ENCODE data around the gene CCDC66. TPM values are rescaled to one million over a fixed set of nuclear protein-coding genes. Genes with fewer than 3 reads are reported as not detected.

Gene CCDC66
- polyA plus RNA-seq, 1 of the 3 experiments (the other 2 are of a cell fraction) = 4.6 TPM

DNA sequence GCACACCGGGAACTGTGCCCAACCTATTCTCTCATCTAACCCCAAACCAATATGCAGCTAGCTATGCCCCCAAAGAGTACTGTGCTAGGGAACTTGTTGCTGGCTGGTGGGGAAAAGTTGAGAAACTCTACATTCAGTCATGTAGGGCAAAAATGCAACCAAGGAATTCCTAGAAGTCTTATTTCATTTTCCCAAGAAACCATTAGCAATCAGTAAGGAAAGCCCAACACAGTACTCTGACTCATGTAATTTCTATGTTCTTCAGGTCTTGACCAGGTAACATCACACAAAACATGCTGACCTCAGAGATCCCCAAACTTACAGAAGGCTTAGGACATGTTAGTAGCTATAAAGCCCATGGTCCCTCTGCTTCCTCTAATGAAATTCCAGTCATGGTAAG is 74.0 kb downstream of the CCDC66 start (continued):
- TF ChIP-seq FOSL2 (IDR thresholded peaks at IDR 0.05; ENCODE audit: borderline replicate concordance, low read depth) = no peak

DNA sequence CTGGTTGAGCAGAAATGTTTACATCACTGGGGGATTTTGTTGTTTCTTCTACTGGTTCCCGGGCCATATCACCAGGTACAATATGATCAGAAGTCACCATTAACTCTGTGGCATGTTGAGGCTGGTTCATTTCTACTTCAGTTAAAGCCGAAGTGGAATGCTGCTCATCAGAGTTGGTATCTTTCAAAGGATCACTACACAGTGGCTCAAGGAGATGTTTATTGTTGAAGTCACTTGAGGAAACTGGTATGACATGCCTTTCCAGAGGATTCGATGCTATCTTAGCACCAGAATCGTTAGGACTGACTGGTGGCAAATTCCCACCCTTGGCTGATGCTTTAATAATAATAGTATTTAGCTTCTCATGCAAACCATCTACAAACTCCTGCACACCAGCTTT is 76.2 kb downstream of the CCDC66 start:
- Histone ChIP-seq H3K27ac (ENCODE audit: low read depth in 2 of 2, low read length in 1 of 2) (no peak overlapping the region), H3K36me3 (replicated peaks in 1 of 2; ENCODE audit: control insufficient read depth in 1 of 2, insufficient read depth in 2 of 2, low read length in 1 of 2) (peaks cover 54 to 73% of the 10 kb centered on the region in 2 experiments), H3K4me3 (ENCODE audit: low read depth in 2 of 2, low read length in 1 of 2) (no peak overlapping the region), H3K9me3 (no peaks in the 10 kb centered on the region), H3K27me3 (ENCODE audit: insufficient read depth) (no peaks in the 10 kb centered on the region), H3K79me2 (ENCODE audit: insufficient read depth) (peaks cover 9% of the 10 kb centered on the region; the same call in 1 of the 2 replicates), H3K4me1 (ENCODE audit: control insufficient read depth in 1 of 2, insufficient read depth in 2 of 2, low read depth in 1 of 2, low read length in 1 of 2) (no peaks in the 10 kb centered on the region), H3K4me2 (no peak overlapping the region), H3F3A (replicated peaks; ENCODE audit: insufficient read depth) (no peaks in the 10 kb centered on the region), H3K9me2 (no peaks in the 10 kb centered on the region), H4K20me1 (ENCODE audit: insufficient read depth) (no peaks in the 10 kb centered on the region), H3K9ac (no peak overlapping the region), H2AFZ (ENCODE audit: low read depth) (no peak overlapping the region)
- TF ChIP-seq RXRA (IDR thresholded peaks at IDR 0.05; ENCODE audit: borderline replicate concordance, low read depth) (no peak), YY1 (IDR thresholded peaks at IDR 0.05; ENCODE audit: low read depth) (no peak), GATA2 (CRISPR knock-in tag; IDR thresholded peaks at IDR 0.05) (no peak), FOSL2 (IDR thresholded peaks at IDR 0.05; ENCODE audit: borderline replicate concordance, low read depth) (no peak), MXI1 (IDR thresholded peaks at IDR 0.05; ENCODE audit: low read depth, low read length) (no peak), JUND (IDR thresholded peaks at IDR 0.05) (no peak)
- TF ChIP-seq, protein P1, sequence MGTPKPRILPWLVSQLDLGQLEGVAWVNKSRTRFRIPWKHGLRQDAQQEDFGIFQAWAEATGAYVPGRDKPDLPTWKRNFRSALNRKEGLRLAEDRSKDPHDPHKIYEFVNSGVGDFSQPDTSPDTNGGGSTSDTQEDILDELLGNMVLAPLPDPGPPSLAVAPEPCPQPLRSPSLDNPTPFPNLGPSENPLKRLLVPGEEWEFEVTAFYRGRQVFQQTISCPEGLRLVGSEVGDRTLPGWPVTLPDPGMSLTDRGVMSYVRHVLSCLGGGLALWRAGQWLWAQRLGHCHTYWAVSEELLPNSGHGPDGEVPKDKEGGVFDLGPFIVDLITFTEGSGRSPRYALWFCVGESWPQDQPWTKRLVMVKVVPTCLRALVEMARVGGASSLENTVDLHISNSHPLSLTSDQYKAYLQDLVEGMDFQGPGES (IDR thresholded peaks at IDR 0.05; ENCODE audit: low read depth, low read length) = no peak
- TF ChIP-seq, protein P2, sequence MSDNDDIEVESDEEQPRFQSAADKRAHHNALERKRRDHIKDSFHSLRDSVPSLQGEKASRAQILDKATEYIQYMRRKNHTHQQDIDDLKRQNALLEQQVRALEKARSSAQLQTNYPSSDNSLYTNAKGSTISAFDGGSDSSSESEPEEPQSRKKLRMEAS (IDR thresholded peaks at IDR 0.05; ENCODE audit: low read depth) = no peak
- 94% methylated on average over 4 of the region's 4 CpGs for WGBS (ENCODE audit: low lambda C conversion rate)
- ChIA-PET POLR2A (no interaction called here), CTCF (no interaction called here)
- no peak for DNase-seq

DNA sequence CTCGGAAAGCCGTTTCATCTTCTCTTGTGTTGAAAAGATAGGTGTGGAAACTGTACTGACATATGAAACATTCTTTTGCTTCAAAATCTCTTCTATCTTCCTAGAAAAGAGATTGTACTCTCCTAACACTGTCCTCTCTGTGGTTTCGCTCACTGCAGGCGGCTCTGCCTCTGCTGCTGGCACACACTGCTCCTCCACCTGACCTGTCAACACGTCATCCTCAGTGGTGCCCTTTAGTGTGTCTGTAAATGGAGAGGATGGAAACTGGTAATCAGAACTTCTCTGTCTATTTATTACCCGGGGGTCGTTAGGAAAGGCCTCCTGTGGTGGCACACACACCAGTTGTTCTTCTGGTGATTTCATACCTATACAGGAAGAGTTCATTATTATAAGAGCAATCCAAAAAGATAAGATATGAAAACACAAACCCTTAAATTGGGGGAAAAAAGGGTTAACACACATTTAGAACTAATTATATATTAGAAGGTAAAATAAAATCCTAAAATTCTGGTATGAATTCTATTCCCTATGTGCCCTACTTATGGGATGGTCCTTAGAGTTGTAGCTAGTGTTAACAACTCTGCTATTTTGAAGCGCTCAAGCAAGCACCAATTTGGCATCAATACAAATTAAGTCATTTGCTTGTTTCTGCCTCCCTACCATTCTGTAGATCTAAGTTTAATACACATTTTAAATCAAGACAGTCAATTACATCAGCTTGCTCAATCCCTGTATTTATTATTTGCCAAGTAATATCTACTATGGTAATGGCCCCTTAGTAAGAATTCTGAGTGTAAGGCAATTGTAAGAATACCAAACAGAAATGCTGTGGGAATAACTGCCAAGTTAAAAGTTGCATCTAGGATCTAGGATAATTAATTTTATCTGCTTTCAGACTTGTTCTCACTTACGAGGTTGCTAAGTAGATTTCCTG is 76.9 kb downstream of the CCDC66 start:
- CTCF ChIA-PET = interaction anchor here (0.7 kb wide), 1 partner anchor 27 kb away, joined by 3 read pairs; no protein-coding TSS in a partner anchor
- POLR2A ChIA-PET = no interaction called here
- no peaks in the 10 kb centered on the region for H4K20me1 ChIP-seq (ENCODE audit: insufficient read depth)
- no peaks in the 10 kb centered on the region for H3K4me1 ChIP-seq (ENCODE audit: control insufficient read depth in 1 of 2, insufficient read depth in 2 of 2, low read depth in 1 of 2, low read length in 1 of 2)
- no peaks in the 10 kb centered on the region for H3K9me2 ChIP-seq
- no peaks in the 10 kb centered on the region for H3K27me3 ChIP-seq (ENCODE audit: insufficient read depth)
- WGBS (ENCODE audit: low lambda C conversion rate) = 97% methylated on average over 9 of the region's 9 CpGs
- H3K4me2 ChIP-seq = no peak overlapping the region
- H3K36me3 ChIP-seq (replicated peaks in 1 of 2; ENCODE audit: control insufficient read depth in 1 of 2, insufficient read depth in 2 of 2, low read length in 1 of 2) = peaks cover 55 to 72% of the 10 kb centered on the region in 2 experiments
- H3K9ac ChIP-seq = no peak overlapping the region
- H3K27ac ChIP-seq (ENCODE audit: low read depth in 2 of 2, low read length in 1 of 2) = no peak overlapping the region
- H3K4me3 ChIP-seq (ENCODE audit: low read depth in 2 of 2, low read length in 1 of 2) = no peak overlapping the region
- no peak overlapping the region for H2AFZ ChIP-seq (ENCODE audit: low read depth)
- no peaks in the 10 kb centered on the region for H3F3A ChIP-seq (replicated peaks; ENCODE audit: insufficient read depth)
- DNase-seq = no peak
- peaks cover 9% of the 10 kb centered on the region; the same call in 1 of the 2 replicates for H3K79me2 ChIP-seq (ENCODE audit: insufficient read depth)
- no peaks in the 10 kb centered on the region for H3K9me3 ChIP-seq
- no peak for TF ChIP-seq NRF1 (IDR thresholded peaks at IDR 0.05; ENCODE audit: low read depth, low read length)
- no peak for TF ChIP-seq POLR2AphosphoS5 (IDR thresholded peaks at IDR 0.05; ENCODE audit: low read depth, low read length)
- TF ChIP-seq FOSL2 (IDR thresholded peaks at IDR 0.05; ENCODE audit: borderline replicate concordance, low read depth) = no peak
- TF ChIP-seq, protein P2 (IDR thresholded peaks at IDR 0.05; ENCODE audit: low read depth) = no peak
- TF ChIP-seq, protein P3, sequence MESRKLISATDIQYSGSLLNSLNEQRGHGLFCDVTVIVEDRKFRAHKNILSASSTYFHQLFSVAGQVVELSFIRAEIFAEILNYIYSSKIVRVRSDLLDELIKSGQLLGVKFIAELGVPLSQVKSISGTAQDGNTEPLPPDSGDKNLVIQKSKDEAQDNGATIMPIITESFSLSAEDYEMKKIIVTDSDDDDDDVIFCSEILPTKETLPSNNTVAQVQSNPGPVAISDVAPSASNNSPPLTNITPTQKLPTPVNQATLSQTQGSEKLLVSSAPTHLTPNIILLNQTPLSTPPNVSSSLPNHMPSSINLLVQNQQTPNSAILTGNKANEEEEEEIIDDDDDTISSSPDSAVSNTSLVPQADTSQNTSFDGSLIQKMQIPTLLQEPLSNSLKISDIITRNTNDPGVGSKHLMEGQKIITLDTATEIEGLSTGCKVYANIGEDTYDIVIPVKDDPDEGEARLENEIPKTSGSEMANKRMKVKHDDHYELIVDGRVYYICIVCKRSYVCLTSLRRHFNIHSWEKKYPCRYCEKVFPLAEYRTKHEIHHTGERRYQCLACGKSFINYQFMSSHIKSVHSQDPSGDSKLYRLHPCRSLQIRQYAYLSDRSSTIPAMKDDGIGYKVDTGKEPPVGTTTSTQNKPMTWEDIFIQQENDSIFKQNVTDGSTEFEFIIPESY (IDR thresholded peaks at IDR 0.05; ENCODE audit: borderline replicate concordance, low read depth) = no peak
- no peak for TF ChIP-seq FOXM1 (IDR thresholded peaks at IDR 0.05; ENCODE audit: low read depth)
- no peak for TF ChIP-seq RCOR1 (IDR thresholded peaks at IDR 0.05; ENCODE audit: low read length)
- no peak for TF ChIP-seq EZH2phosphoT487 (IDR thresholded peaks at IDR 0.05; ENCODE audit: borderline replicate concordance, low read depth)
- no peak for TF ChIP-seq GABPA (IDR thresholded peaks at IDR 0.05; ENCODE audit: low read depth)
- no peak for TF ChIP-seq TCF12 (IDR thresholded peaks at IDR 0.05)
- TF ChIP-seq, protein P4, sequence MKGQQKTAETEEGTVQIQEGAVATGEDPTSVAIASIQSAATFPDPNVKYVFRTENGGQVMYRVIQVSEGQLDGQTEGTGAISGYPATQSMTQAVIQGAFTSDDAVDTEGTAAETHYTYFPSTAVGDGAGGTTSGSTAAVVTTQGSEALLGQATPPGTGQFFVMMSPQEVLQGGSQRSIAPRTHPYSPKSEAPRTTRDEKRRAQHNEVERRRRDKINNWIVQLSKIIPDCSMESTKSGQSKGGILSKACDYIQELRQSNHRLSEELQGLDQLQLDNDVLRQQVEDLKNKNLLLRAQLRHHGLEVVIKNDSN (IDR thresholded peaks at IDR 0.05; ENCODE audit: borderline replicate concordance, low read depth) = no peak

Data from SK-N-SH (cell line).